GM18507 (cell line): ENCODE measurements around the gene BRDT.

Experiments used
- DNase-seq: peaks from one replicate; pipeline ENCODE4 v3.0.0; 2011; ENCODE audit warnings: low read depth; ENCODE audit not compliant: insufficient read length; ENCODE audit errors: extremely low spot score
- FAIRE-seq: peaks from 2 replicates; lab custom pipeline; 2011; peaks lifted over from hg19 to GRCh38; lab: Jason Lieb, UNC

BRDT gene

GRCh38 chr1:91949356-91949699, at the start of gene BRDT:
Gene BRDT (plus strand): TSS chr1:91949401. CDS start chr1:91962755, 13,354 bp downstream.
- FAIRE-seq = no peak

GRCh38 chr1:91900562-91900961, 48.6 kb upstream of the BRDT start:
- no peak for FAIRE-seq
- DNase-seq = no peak

More at GRCh38 chr1:91949356-91949699, at the start of gene BRDT:
- DNase-seq = no peak

- DNase-seq (no peak), FAIRE-seq (no peak)
Measured at GRCh38 chr1:91901231-91901630, 48.0 kb upstream of the BRDT start.

GRCh38 chr1:91912266-91912665, 36.9 kb upstream of the BRDT start:
- FAIRE-seq = no peak
- DNase-seq = no peak

- FAIRE-seq = no peak
- no peak for DNase-seq
Measured at GRCh38 chr1:91913018-91913417, 36.2 kb upstream of the BRDT start.

GRCh38 chr1:91916046-91916445, 33.2 kb upstream of the BRDT start:
- no peak for DNase-seq
- no peak for FAIRE-seq

GRCh38 chr1:91916811-91917460, 32.3 kb upstream of the BRDT start:
- DNase-seq (no peak), FAIRE-seq (no peak)

- DNase-seq (no peak), FAIRE-seq (no peak)
Measured at GRCh38 chr1:91919962-91920361, 29.2 kb upstream of the BRDT start.

GRCh38 chr1:91924146-91924545, 25.1 kb upstream of the BRDT start:
- no peak for FAIRE-seq
- no peak for DNase-seq

GRCh38 chr1:91925644-91926435, 23.4 kb upstream of the BRDT start:
- FAIRE-seq (no peak), DNase-seq (no peak)

GRCh38 chr1:91928026-91928425, 21.2 kb upstream of the BRDT start:
- no peak for FAIRE-seq
- no peak for DNase-seq

GRCh38 chr1:91929250-91929649, 20.0 kb upstream of the BRDT start:
- FAIRE-seq (no peak), DNase-seq (no peak)

- FAIRE-seq (no peak), DNase-seq (no peak)
Measured at GRCh38 chr1:91937613-91938012, 11.6 kb upstream of the BRDT start.

GRCh38 chr1:91940496-91940895, 8.7 kb upstream of the BRDT start:
- DNase-seq = no peak
- FAIRE-seq = no peak

- no peak for FAIRE-seq
Measured at GRCh38 chr1:91944087-91944486, 5.1 kb upstream of the BRDT start.

GRCh38 chr1:91948097-91948496, 1.1 kb upstream of the BRDT start:
- DNase-seq (no peak), FAIRE-seq (no peak)

More at GRCh38 chr1:91944087-91944486, 5.1 kb upstream of the BRDT start:
- DNase-seq = no peak

- FAIRE-seq = no peak
- no peak for DNase-seq
Measured at GRCh38 chr1:91948501-91949355, 473 bp upstream of the BRDT start.

- DNase-seq = no peak
- no peak for FAIRE-seq
Measured at GRCh38 chr1:91952187-91952586, 3.0 kb downstream of the BRDT start.

GRCh38 chr1:91958926-91959325, 9.7 kb downstream of the BRDT start:
- FAIRE-seq (no peak), DNase-seq (no peak)

GRCh38 chr1:91968334-91968733, 19.1 kb downstream of the BRDT start:
- no peak for FAIRE-seq
- DNase-seq = no peak
